GM11168 (cell line): ENCODE results near the gene PSD.

Source experiments
- in situ Hi-C: fragments of 300-500 bp; cut with MboI; formaldehyde crosslinking; loops from one replicate; pipeline ENCODE4 v1.12.0; 2022; ENCODE audit warnings: low sequenced_read_pairs; ENCODE audit not compliant: unreplicated experiment

Gene PSD

GRCh38 chr10:102421757-102422512 lies 3.4 kb upstream of the PSD start:
- in situ Hi-C loops: no loop called here

- in situ Hi-C loops: no loop called here
These were observed 2.8 kb upstream of the PSD start for GRCh38 chr10:102421507-102421756.

- in situ Hi-C loops: no loop called here
These were observed 2.3 kb upstream of the PSD start, which contains the start of gene FBXL15 for GRCh38 chr10:102420714-102421506. Gene FBXL15, plus strand, starts transcription at chr10:102420836. Its CDS starts 294 bp downstream, at chr10:102421130.

GRCh38 chr10:102420181-102420713 lies 1.7 kb upstream of the PSD start:
- in situ Hi-C loops: no loop called here

GRCh38 chr10:102419269-102420180 lies 940 bp upstream of the PSD start:
- in situ Hi-C loops: no loop called here

GRCh38 chr10:102416695-102417094 lies 1.9 kb downstream of the PSD start:
- in situ Hi-C loops: no loop called here

GRCh38 chr10:102416283-102416682 lies 2.3 kb downstream of the PSD start:
- in situ Hi-C loops: no loop called here

- in situ Hi-C loops: no loop called here
These were observed 3.8 kb downstream of the PSD start for GRCh38 chr10:102414749-102415148.

- in situ Hi-C loops: no loop called here
These were observed 4.6 kb downstream of the PSD start for GRCh38 chr10:102413806-102414561.

- in situ Hi-C loops: no loop called here
These were observed 5.4 kb downstream of the PSD start for GRCh38 chr10:102413053-102413705.

GRCh38 chr10:102412293-102412692 lies 6.3 kb downstream of the PSD start:
- in situ Hi-C loops: no loop called here

- in situ Hi-C loops: no loop called here
These were observed 7.0 kb downstream of the PSD start for GRCh38 chr10:102411341-102412255.

- in situ Hi-C loops: no loop called here
These were observed 8.0 kb downstream of the PSD start for GRCh38 chr10:102410429-102411073.

GRCh38 chr10:102409604-102410428 lies 8.8 kb downstream of the PSD start:
- in situ Hi-C loops: no loop called here

- in situ Hi-C loops: no loop called here
These were observed 9.6 kb downstream of the PSD start for GRCh38 chr10:102408728-102409603.

GRCh38 chr10:102408131-102408727 lies 10.4 kb downstream of the PSD start:
- in situ Hi-C loops: no loop called here
